Heart right ventricle (tissue), 16 donors: ENCODE measurements around the gene CYP39A1. TPM values are rescaled to one million over a fixed set of nuclear protein-coding genes. Genes with fewer than 3 reads are reported as not detected.

Experiments
- ATAC-seq, 8 donors: fragments of 200-7000 bp; cut with Tn5 transposase; one replicate each; pipeline ENCODE4 v1.9.1; 2020; ENCODE audit warnings: mild to moderate bottlenecking in 8 of 8, moderate library complexity in 8 of 8, moderate number of reproducible peaks in 1 of 8
- DNase-seq, 2 donors: peaks; one replicate each; pipeline ENCODE4 v3.0.0-alpha.2; 2020
- H3K27ac ChIP-seq, 10 donors: fragments of 200-600 bp; sonication (generic) in 2 of 10; one replicate each; pipeline versions ENCODE4 v1.5.0 to v1.8.0; 2020 to 2022; ENCODE audit warnings: mild to moderate bottlenecking in 3 of 10
- H3K27me3 ChIP-seq, 7 donors: fragments of 200-600 bp; one replicate each; pipeline ENCODE4 v1.8.0; 2021 to 2022; ENCODE audit warnings: mild to moderate bottlenecking in 2 of 7
- H3K36me3 ChIP-seq, 9 donors: fragments of 200-600 bp; sonication (generic) in 1 of 9; one replicate each; pipeline versions ENCODE4 v1.5.0 to v1.8.0; 2020 to 2022; ENCODE audit warnings: mild to moderate bottlenecking in 2 of 9
- H3K4me1 ChIP-seq, 9 donors: fragments of 200-600 bp; sonication (generic) in 1 of 9; one replicate each; pipeline versions ENCODE4 v1.5.0 to v1.8.0; 2020 to 2022; ENCODE audit warnings: mild to moderate bottlenecking in 4 of 9
- H3K4me3 ChIP-seq, 10 donors: fragments of 200-600 bp; sonication (generic) in 2 of 10; one replicate each; pipeline versions ENCODE4 v1.5.0 to v1.8.0; 2020 to 2022; ENCODE audit warnings: mild to moderate bottlenecking in 7 of 10, moderate library complexity in 2 of 10
- H3K9me3 ChIP-seq, 11 donors: fragments of 200-600 bp in 10 of 11; sonication (generic) in 2 of 11; one replicate each; pipeline versions ENCODE4 v1.5.0 to v1.8.0; 2013 to 2022; ENCODE audit warnings: mild to moderate bottlenecking in 2 of 11, control low read depth in 1 of 11, moderate library complexity in 1 of 11
- WGBS, 2 donors: extraction: QIAGEN DNeasy Blood & Tissue Kit; methylation state at CpG; one replicate each; pipeline ENCODE4 v1.1.7; 2013; ENCODE audit warnings: inconsistent platforms in 1 of 2; 5-methylcytosine and 5-hydroxymethylcytosine counted together
- intact Hi-C, 10 donors: fragments of 100-400 bp; cut with DNase I; formaldehyde crosslinking; loops; one replicate each; pipeline versions ENCODE4 v1.11.1 to v1.14.2; 2022
- polyA plus RNA-seq, 2 donors: library from polyadenylated mRNA; stranded (reverse); fragments of 200-250 nt; gene quantifications; one replicate each; pipeline ENCODE4 v1.2.3, GENCODE V29; 2013
- total RNA-seq, 10 donors: library from RNA; stranded (reverse); fragmentation: NEBNext Ultra II Directional in 3 of 10; extraction: Animal tissue kit (Norgen Biotek cat#: 25700) in 3 of 10; gene quantifications; one replicate each; pipeline versions ENCODE4 v1.2.1 to v1.2.4, GENCODE V29; 2021 to 2023
- TF ChIP-seq, protein P1 (sequence below), 9 donors: fragments of 200-600 bp; sonication (generic) in 2 of 9; IDR thresholded peaks; one replicate each; pipeline versions ENCODE4 v1.5.0 to v1.8.0; 2021 to 2022; ENCODE audit warnings: antibody characterized with exemption in 9 of 9, mild to moderate bottlenecking in 5 of 9, moderate library complexity in 1 of 9
- donor health status: Arrhythmogenic right ventricular cardiomyopathy.
- donor health status: ischemic (EF 13 %, LVEDD 7.1; RV severe dilation, severe dysfunction).
- donor health status: healthy with polysubstance abuse.
- donor health status: DM: no; HTN: yes; CAD: no.
- donor health status: DM: no; HTN: no; CAD: no.
- donor health status: ischemic (EF 25% LVEDD 6.9; RV normal size, moderate dysfunction).
- donor health status: ischemic (EF 25% LVEDD 5.7; RV mildly dilated, moderate dysfunction).
- donor health status: healthy.
- donor health status: DM: yes; HTN: yes; CAD: no.
- donor health status: Ischemic cardiomyopathy.
- donor health status: ischemic (EF 35%, LVEDD 5.7; RV mildly dilated, moderate dysfunction).
- donor health status: nonischemic (EF 11% LVEDD 7.7; RV severe dilation, severe dysfunction).
- donor health status: DM: yes; HTN: yes; CAD: no.
- donor health status: PGD.
- donor health status: ischemic (EF 29% LVEDD 5.4; RV normal size, mild dysfunction).
- donor health status: nonischemic (EF 23%, LVEDD 6.1; RV moderate dilation, normal function).

The CYP39A1 gene
- total and polyA plus RNA-seq, 12 donors: 2.9 to 7.5 (median 4.5) TPM

DNA sequence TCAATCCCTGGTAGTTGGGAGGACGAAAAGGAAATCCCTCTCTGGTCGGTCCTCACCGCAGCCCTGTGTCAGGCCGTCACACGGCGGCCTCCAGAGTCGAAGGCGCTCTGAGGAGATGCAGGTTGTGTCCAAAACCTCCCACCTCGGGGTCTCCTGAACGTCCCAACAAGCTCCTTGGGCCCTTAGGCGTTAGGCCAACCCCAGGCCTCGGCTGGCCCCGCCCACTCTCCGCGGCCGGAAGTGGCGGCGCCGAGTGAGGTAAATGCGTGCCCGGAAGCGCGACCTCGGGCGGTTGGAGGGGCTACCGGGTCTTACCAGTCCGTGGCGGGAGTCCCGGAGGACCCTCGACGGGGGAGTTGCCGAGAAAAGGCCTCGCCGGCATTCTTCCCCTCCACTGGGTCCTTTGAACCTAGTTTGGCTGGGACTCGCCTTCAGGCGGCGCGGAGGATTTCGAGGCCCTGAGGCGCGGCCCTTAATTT is 35.0 kb upstream of the CYP39A1 start, which contains the start of gene TDRD6:
Gene TDRD6, plus strand, starts transcription at position 267 of the 479 bp plus-strand sequence. CDS start 244 bp downstream, outside the sequence.
- Histone ChIP-seq H3K36me3 (peaks cover 0 to 2% (median 0%) of the 10 kb centered on the region in 9 donors), H3K4me1 (no peaks in the 10 kb centered on the region), H3K9me3 (peaks cover 0 to 9% (median 0%) of the 10 kb centered on the region in 11 donors), H3K27ac (no peak within 1 kb of the TSS), H3K27me3 (no peaks in the 10 kb centered on the region), H3K4me3 (no peak within 1 kb of the TSS)
- DNase-seq (no peak), ATAC-seq (peak in 1 of 8 donors; percentile 41)
- intact Hi-C loops: loop anchor here in 1 of 10 donors (10.0 kb wide), 1 partner anchor 57 kb away; the partner anchor contains the start of gene ANKRD66
- TF ChIP-seq, protein P1, sequence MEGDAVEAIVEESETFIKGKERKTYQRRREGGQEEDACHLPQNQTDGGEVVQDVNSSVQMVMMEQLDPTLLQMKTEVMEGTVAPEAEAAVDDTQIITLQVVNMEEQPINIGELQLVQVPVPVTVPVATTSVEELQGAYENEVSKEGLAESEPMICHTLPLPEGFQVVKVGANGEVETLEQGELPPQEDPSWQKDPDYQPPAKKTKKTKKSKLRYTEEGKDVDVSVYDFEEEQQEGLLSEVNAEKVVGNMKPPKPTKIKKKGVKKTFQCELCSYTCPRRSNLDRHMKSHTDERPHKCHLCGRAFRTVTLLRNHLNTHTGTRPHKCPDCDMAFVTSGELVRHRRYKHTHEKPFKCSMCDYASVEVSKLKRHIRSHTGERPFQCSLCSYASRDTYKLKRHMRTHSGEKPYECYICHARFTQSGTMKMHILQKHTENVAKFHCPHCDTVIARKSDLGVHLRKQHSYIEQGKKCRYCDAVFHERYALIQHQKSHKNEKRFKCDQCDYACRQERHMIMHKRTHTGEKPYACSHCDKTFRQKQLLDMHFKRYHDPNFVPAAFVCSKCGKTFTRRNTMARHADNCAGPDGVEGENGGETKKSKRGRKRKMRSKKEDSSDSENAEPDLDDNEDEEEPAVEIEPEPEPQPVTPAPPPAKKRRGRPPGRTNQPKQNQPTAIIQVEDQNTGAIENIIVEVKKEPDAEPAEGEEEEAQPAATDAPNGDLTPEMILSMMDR (IDR thresholded peaks at IDR 0.05): no peak
- 84 to 95% methylated on average over 41 of the region's 41 CpGs for WGBS, 2 donors

DNA sequence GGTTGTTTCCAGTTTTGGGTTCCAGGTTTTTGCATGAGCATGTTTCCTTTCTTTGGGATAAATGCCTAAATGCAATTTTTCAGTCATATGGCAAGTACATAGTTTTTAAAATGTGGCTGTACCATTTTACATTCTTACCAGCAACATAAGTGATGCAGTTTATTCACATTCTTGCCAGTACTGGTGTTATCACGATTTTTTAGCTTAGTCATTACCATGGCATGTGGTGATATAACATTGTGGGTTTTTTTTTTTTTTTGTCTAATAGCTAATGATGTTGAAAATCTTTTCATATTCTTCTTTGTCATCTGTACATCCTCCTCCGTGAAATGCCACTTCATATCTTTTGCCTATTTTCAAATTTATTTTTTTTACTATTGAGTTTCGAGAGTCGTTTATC is 32.2 kb upstream of the CYP39A1 start:
- peaks cover 0 to 12% (median 0%) of the 10 kb centered on the region in 9 donors for H3K36me3 ChIP-seq
- no peak for DNase-seq
- peaks cover 0 to 9% (median 0%) of the 10 kb centered on the region in 11 donors for H3K9me3 ChIP-seq
- H3K4me3 ChIP-seq: no peak overlapping the region
- no peak overlapping the region for H3K27ac ChIP-seq
- ATAC-seq: no peak
- WGBS, 2 donors: 66% methylated on average over 4 of the region's 4 CpGs
- intact Hi-C loops: loop anchor here in 1 of 10 donors (10.0 kb wide), 1 partner anchor 60 kb away; the partner anchor contains the start of gene ANKRD66
- TF ChIP-seq, protein P1 (IDR thresholded peaks at IDR 0.05): no peak
- no peaks in the 10 kb centered on the region for H3K27me3 ChIP-seq
- H3K4me1 ChIP-seq: no peaks in the 10 kb centered on the region

DNA sequence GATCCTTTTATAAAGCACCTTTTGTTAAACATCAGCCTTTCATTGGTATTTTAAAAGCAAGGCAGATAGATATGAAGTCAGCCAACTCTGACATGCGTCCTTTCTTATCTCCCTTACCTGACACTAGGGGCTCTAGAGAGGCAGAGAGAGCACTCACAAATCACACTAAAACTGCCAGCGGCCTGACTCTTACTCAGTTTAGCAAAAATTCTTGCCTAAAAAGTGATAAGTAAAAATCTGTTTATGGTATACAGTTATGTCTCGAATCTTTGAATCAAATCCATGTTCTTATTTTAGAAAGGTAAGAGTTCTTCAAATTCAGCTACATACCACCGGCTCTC is 24.7 kb upstream of the CYP39A1 start:
- Histone ChIP-seq H3K27me3 (no peaks in the 10 kb centered on the region), H3K4me1 (no peaks in the 10 kb centered on the region), H3K9me3 (no peaks in the 10 kb centered on the region), H3K36me3 (peaks cover 0 to 53% (median 3%) of the 10 kb centered on the region in 9 donors), H3K27ac (no peak overlapping the region), H3K4me3 (no peak overlapping the region)
- TF ChIP-seq, protein P1 (IDR thresholded peaks at IDR 0.05): peak in 2 of 9 donors; percentile 15 to 30
- ATAC-seq (no peak), DNase-seq (no peak)
- WGBS, 2 donors: 58 to 72% methylated on average over 4 of the region's 4 CpGs
- intact Hi-C loops: no loop called here

DNA sequence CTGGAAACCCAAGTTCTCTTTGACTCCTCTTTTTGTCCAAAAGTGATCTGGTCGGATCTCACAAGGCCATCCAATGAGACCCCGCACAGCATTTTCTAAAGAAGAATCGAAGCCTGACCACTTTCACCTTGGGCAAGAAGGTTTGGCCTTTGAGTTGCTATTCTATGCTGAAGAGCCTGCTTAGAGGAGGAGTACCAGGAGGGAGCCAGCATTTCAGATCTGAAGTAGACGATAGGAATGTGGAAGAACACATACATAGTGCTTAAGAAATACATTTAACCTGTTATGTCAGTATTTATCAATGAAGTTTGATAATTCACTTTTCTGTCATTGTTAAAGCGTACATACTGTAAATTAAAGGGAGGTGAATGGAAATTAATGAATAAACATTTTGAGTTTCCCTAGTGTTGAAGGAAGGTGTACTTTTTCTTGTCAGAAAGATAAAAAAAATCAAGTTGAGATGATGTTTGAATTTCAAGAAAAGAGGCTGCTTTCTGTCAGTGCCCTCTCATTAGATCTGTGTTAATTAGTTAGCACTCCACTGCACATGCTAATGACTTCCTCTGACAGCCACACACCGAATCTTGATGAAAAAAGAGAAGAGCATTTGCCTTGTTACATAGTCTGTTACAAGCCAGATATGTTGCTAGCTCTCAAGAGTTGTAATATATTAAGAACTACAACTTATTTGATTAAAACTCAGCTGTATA is 24.1 kb upstream of the CYP39A1 start:
- Histone ChIP-seq H3K36me3 (peaks cover 0 to 57% (median 3%) of the 10 kb centered on the region in 9 donors), H3K27ac (no peak overlapping the region), H3K4me1 (no peaks in the 10 kb centered on the region), H3K4me3 (no peak overlapping the region), H3K9me3 (no peaks in the 10 kb centered on the region), H3K27me3 (no peaks in the 10 kb centered on the region)
- WGBS, 2 donors: 88 to 92% methylated on average over 6 of the region's 6 CpGs
- DNase-seq: no peak
- intact Hi-C loops: no loop called here
- TF ChIP-seq, protein P1 (IDR thresholded peaks at IDR 0.05): no peak
- no peak for ATAC-seq
